GM19468 (cell line): ENCODE results near the gene CCR9.
"Not testable (repeated sequence)": the region's sequence is repeated elsewhere in the genome, so short reads cannot be mapped to it uniquely, and the experiment has no call there.

ENCODE experiments used
- ATAC-seq: cut with Tn5 transposase; IDR thresholded peaks from one replicate; pipeline ENCODE4 v1.9.1; 2021; ENCODE audit warnings: mild to moderate bottlenecking, moderate library complexity, moderate number of reproducible peaks; ENCODE audit not compliant: unreplicated experiment; ENCODE audit errors: extremely low read depth

CCR9 gene

DNA sequence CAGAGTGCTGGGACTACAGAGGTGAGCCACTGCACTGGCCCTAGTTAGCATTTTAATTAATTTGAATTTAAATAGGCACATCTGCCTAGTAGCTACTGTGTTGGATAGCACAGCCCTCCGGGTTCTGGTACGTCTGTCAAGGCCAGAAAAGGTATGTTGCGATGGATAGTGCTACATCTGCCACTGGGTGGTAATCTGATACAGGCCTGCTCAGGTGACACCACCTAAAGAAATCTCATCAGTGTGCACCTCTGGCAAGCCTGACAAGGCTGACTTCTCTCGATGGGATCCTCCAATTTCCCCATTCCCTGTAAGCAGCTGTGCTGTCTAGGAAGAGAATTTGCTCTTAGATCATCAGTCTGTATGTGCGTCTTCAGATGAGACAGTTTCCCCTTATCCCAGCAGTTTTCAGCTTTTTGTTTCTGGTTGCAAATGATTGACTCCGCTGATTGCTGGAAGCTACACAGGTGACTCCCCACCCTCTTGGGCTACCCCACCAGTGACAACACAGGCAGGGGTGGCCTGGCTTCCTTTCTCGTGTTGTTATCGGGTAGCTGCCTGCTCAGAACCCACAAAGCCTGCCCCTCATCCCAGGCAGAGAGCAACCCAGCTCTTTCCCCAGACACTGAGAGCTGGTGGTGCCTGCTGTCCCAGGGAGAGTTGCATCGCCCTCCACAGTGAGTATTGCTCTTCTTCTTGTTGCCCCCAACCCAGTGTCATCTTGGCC is at the start of gene CCR9:
TSS of gene CCR9 (plus strand) at position 565 of the 727 bp plus-strand sequence. CDS start 8,391 bp downstream, outside the sequence.
- no peak for ATAC-seq

- ATAC-seq = no peak
Observed at GRCh38 chr3:45838466-45838865, 47.9 kb upstream of the CCR9 start.

DNA sequence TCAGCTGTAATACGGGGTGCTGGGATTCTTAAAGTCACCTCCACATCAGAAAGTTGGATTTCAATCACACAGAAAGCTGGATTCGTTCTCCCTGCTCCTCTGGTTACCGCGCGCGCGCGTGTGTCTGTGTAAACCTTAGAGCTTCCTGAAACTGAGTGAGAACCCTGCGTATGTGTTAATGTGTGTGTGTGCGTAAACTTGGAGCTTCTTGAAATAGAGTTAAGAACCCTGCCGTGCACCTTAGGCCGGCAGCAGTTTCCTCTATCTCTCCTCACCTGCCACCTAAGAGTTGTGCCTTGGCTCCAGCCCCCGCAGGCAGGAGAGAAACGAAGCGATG is 45.0 kb upstream of the CCR9 start:
- ATAC-seq = no peak

GRCh38 chr3:45841757-45842491 is 44.4 kb upstream of the CCR9 start, which contains the start of gene LZTFL1:
Gene LZTFL1 (minus strand): TSS chr3:45842119. CDS start chr3:45841991, 128 bp downstream.
- no peak for ATAC-seq

DNA sequence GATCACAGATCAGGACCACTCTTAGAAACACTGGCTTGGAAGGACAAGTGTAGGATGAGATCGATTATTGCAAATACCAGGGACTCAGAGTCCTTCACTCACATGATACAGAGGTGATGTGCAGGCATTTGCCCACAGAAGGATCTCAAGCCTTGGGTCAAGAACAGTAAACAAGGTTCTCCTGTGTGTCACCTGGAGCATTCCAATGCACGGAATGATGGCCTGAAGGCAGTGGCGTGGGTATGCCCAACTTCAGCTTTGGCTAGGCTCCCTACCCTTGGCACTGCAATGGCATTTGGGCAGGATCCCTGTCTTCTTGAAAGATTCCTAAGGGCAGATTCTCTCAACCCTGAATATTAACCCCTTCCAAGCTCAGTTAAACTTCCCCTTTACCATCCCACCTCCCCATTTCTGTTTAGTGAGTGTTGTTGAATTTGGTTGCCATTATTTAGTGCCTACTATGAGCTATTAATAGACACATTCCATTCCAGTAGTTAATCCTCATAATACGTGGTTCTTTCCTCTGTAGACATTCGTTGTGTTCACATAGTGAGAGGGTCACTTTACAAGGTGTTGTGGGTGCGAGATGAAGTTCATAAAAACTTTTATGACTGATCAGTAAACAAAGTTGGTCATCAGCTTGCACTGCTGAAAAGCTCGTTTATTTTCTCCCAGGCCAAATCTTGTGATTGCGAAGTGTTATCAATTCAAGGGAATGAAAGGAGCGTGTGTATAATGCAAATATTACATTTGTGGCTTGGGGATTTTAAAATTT is 43.3 kb upstream of the CCR9 start:
- ATAC-seq = no peak

DNA sequence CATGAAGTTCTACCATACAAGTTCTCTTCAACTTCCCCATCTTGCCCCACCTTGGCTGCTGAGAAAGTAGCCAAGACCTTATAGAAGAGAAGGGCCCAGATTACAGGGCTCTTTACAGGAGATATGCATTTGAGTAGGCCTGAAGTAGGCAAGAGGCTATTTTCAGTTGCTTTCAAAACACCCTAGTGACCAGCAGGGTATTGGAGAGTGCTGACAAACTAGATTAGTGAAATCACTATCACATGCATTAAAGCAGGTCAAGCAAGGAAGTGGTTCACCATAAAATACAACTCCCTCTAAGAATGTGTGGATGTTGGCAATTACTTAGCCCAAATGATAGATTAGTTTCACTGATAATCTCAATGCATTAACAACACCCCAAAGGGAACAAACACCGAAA is 41.7 kb upstream of the CCR9 start:
- ATAC-seq = no peak

DNA sequence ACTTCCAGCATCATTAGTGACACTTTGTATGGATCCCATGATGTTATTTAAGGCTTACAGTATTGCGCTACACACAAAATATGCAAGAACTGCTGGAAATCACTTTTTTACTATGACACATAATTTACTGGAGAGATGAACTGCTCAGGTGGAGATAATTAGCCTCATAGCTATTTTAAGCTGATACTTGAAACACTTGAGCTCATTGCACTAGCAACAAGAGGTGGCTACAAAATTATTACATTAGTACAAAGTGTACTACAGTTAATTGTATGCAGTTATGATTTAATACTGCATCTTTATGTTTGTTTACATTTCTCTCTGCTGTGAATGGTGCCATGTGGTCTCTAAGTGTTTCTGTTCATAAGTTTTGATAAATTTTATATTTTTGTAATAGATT is 38.0 kb upstream of the CCR9 start:
- no peak for ATAC-seq

DNA sequence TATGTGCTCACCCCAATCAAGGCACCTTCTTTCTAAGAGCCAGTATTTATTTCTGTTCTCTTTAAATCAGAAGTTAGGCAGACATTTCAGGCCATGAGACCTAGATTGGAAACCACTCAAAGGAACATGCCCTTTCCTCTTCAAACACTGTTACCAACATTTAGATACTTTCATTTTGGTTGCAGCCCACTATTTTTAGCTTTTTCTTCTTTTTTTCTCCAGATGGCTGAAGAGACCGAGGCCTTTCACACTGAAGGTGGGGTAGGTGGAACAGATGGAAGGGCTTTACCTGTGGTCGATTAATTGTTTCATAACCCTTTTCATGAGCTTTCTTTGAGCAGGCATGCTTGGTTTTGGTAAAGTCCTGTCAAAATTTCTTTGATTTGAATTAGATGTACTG is 33.5 kb upstream of the CCR9 start:
- no peak for ATAC-seq

DNA sequence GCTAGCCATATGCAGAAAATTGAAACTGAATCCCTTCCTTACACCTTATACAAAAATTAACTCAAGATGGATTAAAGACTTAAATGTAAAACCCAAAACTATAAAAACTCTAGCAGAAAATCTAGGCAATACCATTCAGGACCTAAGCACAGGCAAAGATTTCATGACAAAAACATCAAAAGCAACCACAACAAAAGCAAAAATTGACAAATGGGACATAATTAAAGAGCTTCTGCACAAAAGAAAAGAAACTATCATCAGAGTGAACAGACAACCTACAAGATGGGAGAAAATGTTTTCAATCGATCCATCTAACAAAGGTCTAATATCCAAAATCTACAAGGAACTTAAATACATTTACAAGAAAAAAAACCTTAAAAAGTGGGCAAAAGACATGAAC is 30.0 kb upstream of the CCR9 start:
- not testable (repeated sequence) for ATAC-seq

DNA sequence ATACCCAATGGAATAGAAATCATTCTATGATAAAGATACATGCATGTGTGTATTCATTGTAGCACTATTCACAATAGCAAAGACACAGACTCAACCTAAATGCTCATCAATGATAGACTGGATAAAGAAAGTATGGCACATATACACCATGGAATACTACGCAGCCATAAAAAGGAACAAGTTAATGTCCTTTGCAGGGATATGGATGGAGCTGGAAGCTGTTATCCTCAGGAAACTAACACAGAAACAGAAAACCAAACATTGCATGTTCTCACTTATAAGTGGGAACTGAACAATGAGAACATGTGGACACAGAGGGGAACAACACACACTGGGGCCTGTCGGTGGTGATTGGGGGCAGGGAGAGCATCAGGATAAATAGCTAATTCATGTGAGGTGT is 29.3 kb upstream of the CCR9 start:
- ATAC-seq = not testable (repeated sequence)

DNA sequence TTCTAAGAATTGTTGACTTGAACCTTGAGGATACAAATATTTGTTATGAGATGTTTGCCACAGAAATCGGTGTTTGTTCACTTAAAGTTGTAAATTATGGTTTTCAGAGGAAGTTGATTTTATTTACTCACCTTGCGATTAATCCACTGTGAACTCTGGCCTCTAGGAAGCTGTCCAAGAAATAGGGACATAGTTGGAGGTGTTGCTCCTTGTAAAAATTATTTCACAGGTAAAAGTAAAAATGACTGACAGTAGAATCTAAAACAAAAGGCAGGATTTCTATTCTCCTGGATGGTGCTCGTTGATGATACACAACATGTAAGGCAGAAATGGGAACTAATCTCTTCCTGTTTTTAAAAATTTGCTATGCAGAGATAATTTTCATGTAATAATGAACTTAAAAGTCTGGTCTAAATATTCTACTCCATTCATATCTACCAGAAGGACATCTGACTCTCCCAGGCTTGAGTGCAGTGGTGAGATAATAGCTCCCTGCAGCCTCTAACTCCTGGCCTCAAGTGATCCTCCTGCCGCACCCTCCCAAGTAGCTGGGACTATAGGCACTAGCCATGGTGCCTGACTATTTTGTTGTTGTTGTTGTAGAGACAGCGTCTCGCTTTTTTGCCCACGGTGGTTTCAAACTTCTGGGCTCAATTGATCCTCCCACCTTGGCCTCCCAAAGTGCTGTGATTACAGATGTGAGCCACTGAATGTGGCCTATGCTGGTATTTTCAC is 27.4 kb upstream of the CCR9 start:
- ATAC-seq = no peak

GRCh38 chr3:45860481-45860880 is 25.9 kb upstream of the CCR9 start:
- no peak for ATAC-seq

DNA sequence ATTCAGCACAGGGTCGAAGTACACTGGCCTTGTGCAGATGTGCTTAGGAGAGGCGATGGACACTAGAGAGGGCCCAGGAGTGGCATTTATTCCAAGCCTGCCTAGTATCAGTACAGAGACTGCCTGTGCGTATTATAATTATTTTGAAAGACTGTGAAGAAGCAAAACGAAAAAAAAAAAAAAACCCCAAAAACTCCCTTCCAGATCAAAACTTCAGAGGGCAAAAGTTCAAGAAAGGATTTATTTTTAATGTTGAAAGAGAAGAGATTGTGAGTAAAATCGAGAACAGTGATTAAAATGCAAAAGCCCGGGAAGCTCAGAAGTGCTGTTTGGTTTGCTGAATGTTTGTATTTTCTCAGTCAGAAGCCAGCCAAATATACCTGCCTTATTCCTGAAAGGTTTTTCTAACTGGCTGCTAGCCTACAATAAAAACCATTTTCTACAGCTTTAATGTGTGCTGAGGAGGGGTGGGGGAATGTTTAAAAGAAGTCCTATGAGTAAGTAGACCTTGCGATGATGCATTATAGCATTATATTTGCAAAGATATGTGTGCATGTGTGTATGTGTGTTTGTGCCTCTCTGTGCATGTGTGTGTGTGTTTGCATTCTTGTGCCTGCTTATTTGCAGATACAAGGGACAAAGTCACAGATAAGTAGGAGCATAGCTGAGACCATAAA is 25.2 kb upstream of the CCR9 start:
- no peak for ATAC-seq

DNA sequence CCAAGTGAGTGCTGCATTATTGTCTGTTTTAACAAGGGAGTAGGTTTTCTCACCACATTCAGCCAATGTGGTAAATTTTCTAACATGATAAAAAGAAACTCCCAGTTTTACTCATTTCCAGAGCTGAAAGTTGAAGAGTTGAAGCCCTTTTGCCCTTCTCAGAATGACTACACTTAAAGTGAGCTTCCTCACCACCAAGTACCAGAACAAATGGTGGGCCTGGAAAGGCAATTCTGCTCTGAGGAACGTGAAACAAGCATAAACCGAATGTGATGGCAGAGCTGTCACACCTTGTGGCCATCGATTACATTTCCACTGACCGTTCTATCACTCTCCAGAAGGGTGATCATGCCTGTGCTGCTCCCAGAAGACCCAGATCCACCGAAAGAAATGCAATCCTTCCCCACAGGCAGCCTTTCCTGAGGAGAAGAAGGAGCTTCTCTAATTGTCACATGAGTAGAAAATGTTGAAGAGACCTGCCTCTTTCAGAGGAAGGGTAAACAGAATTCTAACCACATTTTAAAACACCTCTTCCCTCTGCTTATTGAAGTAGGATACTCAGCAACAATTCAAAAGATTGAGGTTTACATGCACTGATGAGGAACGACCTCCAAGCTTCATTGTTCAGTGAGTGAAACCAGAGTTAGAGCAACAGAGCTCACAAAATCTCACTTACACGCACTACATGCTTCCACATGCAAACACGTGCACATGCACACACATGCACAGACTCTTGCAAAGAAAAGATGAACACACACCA is 21.4 kb upstream of the CCR9 start:
- ATAC-seq = peak; percentile 23

DNA sequence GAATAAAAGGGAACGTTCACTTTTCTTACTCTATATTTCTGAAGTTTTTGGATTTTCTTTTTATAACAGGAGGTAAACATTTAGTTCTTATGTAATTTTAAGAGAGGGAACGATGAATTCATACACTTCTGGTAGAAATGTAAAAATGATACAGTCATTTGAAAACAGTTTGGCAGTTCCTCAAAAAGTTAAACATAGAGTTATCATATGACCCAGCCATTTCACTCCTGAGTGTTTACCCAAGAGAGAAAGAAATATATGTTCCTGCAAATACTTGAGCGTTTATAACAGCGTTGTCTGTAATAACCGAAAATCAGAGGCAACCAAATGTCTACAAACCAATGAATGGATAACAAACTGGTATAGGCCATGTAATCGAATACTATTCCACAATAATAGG is 20.8 kb upstream of the CCR9 start:
- ATAC-seq = no peak

DNA sequence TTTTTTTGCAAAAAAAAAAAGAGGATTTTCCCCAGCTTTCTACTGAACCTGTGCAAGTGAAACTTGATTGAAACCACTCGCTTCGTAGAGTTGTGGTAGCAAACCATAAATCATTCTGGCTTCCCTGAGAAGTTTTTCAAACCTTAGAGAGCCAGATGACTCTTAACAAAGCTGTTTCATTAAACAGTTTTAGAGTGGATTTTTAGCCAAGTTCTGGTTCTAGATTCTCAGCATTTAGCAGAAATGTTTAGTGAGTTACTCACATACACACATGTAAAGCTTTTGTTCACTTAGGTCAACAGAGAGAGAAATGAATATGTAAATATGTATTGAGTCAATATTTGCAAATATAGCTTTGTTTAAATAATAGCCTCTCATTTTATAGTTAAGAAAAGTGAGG is 18.1 kb upstream of the CCR9 start:
- no peak for ATAC-seq

DNA sequence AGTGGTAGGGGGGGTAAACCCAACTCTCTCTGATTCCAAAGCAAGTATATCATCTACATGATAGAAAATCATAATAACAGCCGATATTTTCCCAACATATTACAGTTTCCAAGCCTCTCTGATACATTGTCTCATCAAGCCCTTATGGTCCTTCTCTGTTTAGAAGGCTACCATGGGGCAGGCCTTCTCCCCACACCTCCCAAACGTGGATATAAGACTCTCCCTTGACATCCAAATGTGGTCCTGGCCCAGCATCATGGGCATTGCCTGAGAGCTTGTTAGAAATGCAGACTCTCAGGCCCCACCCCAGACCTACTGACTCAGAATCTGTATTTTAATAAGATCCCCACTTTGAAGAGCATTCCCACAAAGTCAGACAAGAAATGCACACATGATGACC is 17.7 kb upstream of the CCR9 start:
- ATAC-seq = no peak

- ATAC-seq = no peak
Observed at GRCh38 chr3:45869638-45870037, 16.7 kb upstream of the CCR9 start.

DNA sequence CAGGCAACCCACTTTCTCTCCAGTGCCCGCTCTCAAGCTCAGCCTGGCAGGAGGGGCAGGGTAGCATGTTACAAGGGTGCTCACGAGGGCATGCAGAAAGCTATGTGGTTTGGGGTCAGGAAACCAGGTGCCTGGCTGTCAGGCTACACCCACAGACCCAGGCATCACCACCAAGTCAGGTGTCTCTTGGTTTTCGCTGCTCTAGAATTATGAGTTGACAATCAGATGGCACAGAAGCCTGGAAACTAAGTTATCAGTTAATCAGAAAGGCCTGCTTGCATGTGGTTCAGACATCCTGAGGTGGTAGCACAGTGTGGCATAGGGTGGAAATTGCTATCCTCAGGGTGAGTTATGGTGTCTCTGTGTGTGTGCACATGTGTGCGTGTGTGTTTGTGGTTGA is 16.2 kb upstream of the CCR9 start:
- ATAC-seq = no peak
